Neural progenitor cell (in vitro differentiated cells): Measurements from ENCODE around the gene L3HYPDH. TPM values are rescaled to one million over a fixed set of nuclear protein-coding genes. Genes with fewer than 3 reads are reported as not detected.

ENCODE experiments used
- DNase-seq: peaks from one replicate; pipeline ENCODE4 v3.0.0-alpha.2; 2016; ENCODE audit warnings: low spot score
- H2AFZ ChIP-seq: fragments of 200-600 bp; sonication (generic); replicated peaks from 2 replicates; pipeline ENCODE4 v1.6.1; 2016; ENCODE audit warnings: antibody characterized with exemption
- H3F3A ChIP-seq: fragments of 200-600 bp; sonication (generic); 2 replicates; pipeline ENCODE4 v1.6.1; 2016; ENCODE audit warnings: antibody characterized with exemption, low read depth
- H3K27ac ChIP-seq: fragments of 200-600 bp; sonication (generic); 2 replicates; pipeline ENCODE4 v1.5.1; 2016; ENCODE audit warnings: mild to moderate bottlenecking
- H3K27me3 ChIP-seq: fragments of 200-600 bp; sonication (generic); 2 replicates; pipeline ENCODE4 v1.6.1; 2016; ENCODE audit warnings: mild to moderate bottlenecking, moderate library complexity
- H3K36me3 ChIP-seq: fragments of 200-600 bp; sonication (generic); 2 replicates; pipeline ENCODE4 v1.5.1; 2016
- H3K4me1 ChIP-seq: fragments of 200-600 bp; sonication (generic); 2 replicates; pipeline ENCODE4 v1.6.1; 2016; ENCODE audit warnings: mixed run types
- H3K4me2 ChIP-seq: fragments of 200-600 bp; sonication (generic); 2 replicates; pipeline ENCODE4 v1.6.1; 2016
- H3K4me3 ChIP-seq: fragments of 200-600 bp; sonication (generic); 2 replicates; pipeline ENCODE4 v1.5.1; 2016
- H3K79me2 ChIP-seq: fragments of 200-600 bp; sonication (generic); 2 replicates; pipeline ENCODE4 v1.6.1; 2016; ENCODE audit warnings: low read depth
- H3K9ac ChIP-seq: fragments of 200-600 bp; sonication (generic); 2 replicates; pipeline ENCODE4 v1.6.1; 2016
- H3K9me3 ChIP-seq: fragments of 200-600 bp; sonication (generic); 2 replicates; pipeline ENCODE4 v1.5.1; 2016; ENCODE audit warnings: low read depth
- H4K20me1 ChIP-seq: fragments of 200-600 bp; sonication (generic); 2 replicates; pipeline ENCODE4 v1.6.1; 2016; ENCODE audit warnings: low read depth
- H3K27ac Mint-ChIP-seq: 3 replicates; pipeline ENCODE4 v1.8.0; 2021; ENCODE audit warnings: mixed read lengths
- H3K27me3 Mint-ChIP-seq: 2 replicates; pipeline ENCODE4 v1.8.0; 2022; ENCODE audit warnings: low read depth, mild to moderate bottlenecking, inconsistent platforms, moderate library complexity, mixed read lengths; ENCODE audit not compliant: insufficient read depth
- H3K36me3 Mint-ChIP-seq: 3 replicates; pipeline ENCODE4 v1.8.0; 2021; ENCODE audit warnings: mixed read lengths
- H3K4me1 Mint-ChIP-seq: 3 replicates; pipeline ENCODE4 v1.8.0; 2021; ENCODE audit warnings: mixed read lengths
- H3K4me3 Mint-ChIP-seq: 3 replicates; pipeline ENCODE4 v1.8.0; 2021; ENCODE audit warnings: mild to moderate bottlenecking, moderate library complexity, mixed read lengths
- H3K9me3 Mint-ChIP-seq: 3 replicates; pipeline ENCODE4 v1.8.0; 2020; ENCODE audit warnings: mixed read lengths
- CTCF ChIP-seq: fragments of 200-600 bp; sonication (generic); IDR thresholded peaks from 2 replicates; pipeline ENCODE4 v1.5.1; 2017; ENCODE audit warnings: antibody characterized with exemption, mild to moderate bottlenecking
- EZH2 ChIP-seq: fragments of 200-600 bp; sonication (generic); IDR thresholded peaks from 2 replicates; pipeline ENCODE4 v1.6.1; 2017; ENCODE audit warnings: antibody characterized with exemption, mild to moderate bottlenecking, moderate library complexity
- EZH2phosphoT487 ChIP-seq: fragments of 200-600 bp; sonication (generic); IDR thresholded peaks from 2 replicates; pipeline ENCODE4 v1.6.1; 2017; ENCODE audit warnings: antibody characterized with exemption
- total RNA-seq: library from RNA; depleted of rRNA; stranded (reverse); fragments of >200 nt; gene quantifications from 2 replicates; pipeline ENCODE4 v1.2.3, GENCODE V29; 2015; ENCODE audit warnings: low replicate concordance

L3HYPDH gene
- total RNA-seq, 1 donor from 2014 or later: 20.8 TPM

- Mint-ChIP-seq H3K9me3 (no peaks in the 10 kb centered on the region), H3K4me3 (no peak overlapping the region), H3K4me1 (peaks cover 5% of the 10 kb centered on the region), H3K36me3 (peaks cover 10% of the 10 kb centered on the region), H3K27ac (no peak overlapping the region), H3K27me3 (no peaks in the 10 kb centered on the region)
- H3K79me2 ChIP-seq: no peaks in the 10 kb centered on the region
- H3K9ac ChIP-seq: no peak overlapping the region
- no peak overlapping the region for H3K4me2 ChIP-seq
- H2AFZ ChIP-seq: no peak overlapping the region
- H4K20me1 ChIP-seq: peaks cover 4% of the 10 kb centered on the region
- H3K9me3 ChIP-seq: no peaks in the 10 kb centered on the region
- DNase-seq: no peak
- no peaks in the 10 kb centered on the region for H3K27me3 ChIP-seq
- TF ChIP-seq EZH2phosphoT487: no peak
- TF ChIP-seq EZH2: no peak
- TF ChIP-seq CTCF: no peak
- H3K4me1 ChIP-seq: no peaks in the 10 kb centered on the region
- no peaks in the 10 kb centered on the region for H3F3A ChIP-seq
- no peak overlapping the region for H3K4me3 ChIP-seq
- no peak overlapping the region for H3K27ac ChIP-seq
- no peaks in the 10 kb centered on the region for H3K36me3 ChIP-seq
These were observed 8.5 kb downstream of the L3HYPDH start for GRCh38 chr14:59475709-59476108.

- H3K9me3 Mint-ChIP-seq: no peaks in the 10 kb centered on the region
- H3K27me3 Mint-ChIP-seq: no peaks in the 10 kb centered on the region
- no peak overlapping the region for H3K27ac ChIP-seq
- DNase-seq: no peak
- H3K4me3 Mint-ChIP-seq: no peak overlapping the region
- H3F3A ChIP-seq: no peaks in the 10 kb centered on the region
- H3K36me3 Mint-ChIP-seq: peaks cover 10% of the 10 kb centered on the region
- H3K4me1 ChIP-seq: no peaks in the 10 kb centered on the region
- no peaks in the 10 kb centered on the region for H3K79me2 ChIP-seq
- H3K27me3 ChIP-seq: no peaks in the 10 kb centered on the region
- no peak overlapping the region for H3K9ac ChIP-seq
- TF ChIP-seq EZH2 (no peak), CTCF (no peak), EZH2phosphoT487 (no peak)
- H3K4me3 ChIP-seq: no peak overlapping the region
- H3K36me3 ChIP-seq: no peaks in the 10 kb centered on the region
- no peak overlapping the region for H3K4me2 ChIP-seq
- H3K9me3 ChIP-seq: no peaks in the 10 kb centered on the region
- H2AFZ ChIP-seq: no peak overlapping the region
- H3K4me1 Mint-ChIP-seq: peaks cover 5% of the 10 kb centered on the region
- no peak overlapping the region for H3K27ac Mint-ChIP-seq
- peaks cover 4% of the 10 kb centered on the region for H4K20me1 ChIP-seq
These were observed 10.0 kb downstream of the L3HYPDH start for GRCh38 chr14:59474172-59474571.

GRCh38 chr14:59465316-59466135 is 18.7 kb downstream of the L3HYPDH start, which contains the start of gene GPR135:
Gene GPR135, minus strand, starts transcription at chr14:59465380. Its CDS starts 154 bp downstream, at chr14:59465226.
- Histone ChIP-seq H3K4me3 (peak within 1 kb of the TSS; percentile 66), H3F3A (peaks cover 25% of the 10 kb centered on the region), H3K79me2 (no peaks in the 10 kb centered on the region), H3K9me3 (no peaks in the 10 kb centered on the region), H3K27ac (no peak within 1 kb of the TSS), H3K9ac (no peak within 1 kb of the TSS), H3K4me2 (peak within 1 kb of the TSS; percentile 99), H4K20me1 (peaks cover 20% of the 10 kb centered on the region), H3K27me3 (peaks cover 47% of the 10 kb centered on the region), H3K4me1 (peaks cover 6% of the 10 kb centered on the region), H2AFZ (peak within 1 kb of the TSS; percentile 96), H3K36me3 (no peaks in the 10 kb centered on the region)
- no peaks in the 10 kb centered on the region for H3K27me3 Mint-ChIP-seq
- peak within 1 kb of the TSS; percentile 78 for H3K27ac Mint-ChIP-seq
- DNase-seq: no peak
- peak within 1 kb of the TSS; percentile 90 for H3K4me3 Mint-ChIP-seq
- H3K9me3 Mint-ChIP-seq: no peaks in the 10 kb centered on the region
- TF ChIP-seq CTCF: no peak
- TF ChIP-seq EZH2: peak; percentile 19
- TF ChIP-seq EZH2phosphoT487: no peak
- peaks cover 4% of the 10 kb centered on the region for H3K36me3 Mint-ChIP-seq
- peaks cover 10% of the 10 kb centered on the region for H3K4me1 Mint-ChIP-seq
